ENCODE results near the gene RARRES2. TPM values are rescaled to one million over a fixed set of nuclear protein-coding genes. Genes with fewer than 3 reads are reported as not detected.

Gene RARRES2
- total RNA-seq, 1 donor from 2014 or later: 305 TPM

DNA sequence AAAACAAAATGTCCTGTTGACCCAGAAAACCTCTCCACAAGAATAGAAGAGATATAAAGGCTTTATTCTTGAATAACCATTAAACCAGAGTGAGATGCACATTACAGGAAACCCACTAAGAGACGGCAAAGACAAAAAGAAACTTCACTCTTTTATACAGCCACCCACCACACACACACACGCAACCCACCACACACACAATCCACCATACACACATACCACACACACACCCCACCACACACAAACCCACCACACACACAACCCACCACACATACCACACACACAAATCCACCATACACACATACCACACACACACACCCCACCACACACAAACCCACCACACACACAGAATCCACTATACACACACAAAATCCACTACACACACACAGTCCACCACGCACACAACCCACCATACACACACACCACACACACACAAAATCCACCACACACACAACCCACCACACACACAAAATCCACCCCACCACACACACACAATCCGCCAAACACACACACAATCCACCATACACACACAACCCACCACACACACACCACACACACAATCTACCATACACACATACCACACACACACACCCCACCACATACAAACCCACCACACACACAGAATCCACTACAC is 17.7 kb upstream of the RARRES2 start:
- Histone ChIP-seq H3K36me3 (no peaks in the 10 kb centered on the region), H3K27me3 (no peaks in the 10 kb centered on the region), H3K4me1 (peaks cover 4% of the 10 kb centered on the region), H3K9me3 (no peaks in the 10 kb centered on the region), H3K4me3 (no peak overlapping the region), H3K27ac (no peak overlapping the region)
- intact Hi-C loops (cut with DNase I): no loop called here
- no peak for DNase-seq (ENCODE audit: extremely low spot score in 2 of 2)
- TF ChIP-seq, protein P1, sequence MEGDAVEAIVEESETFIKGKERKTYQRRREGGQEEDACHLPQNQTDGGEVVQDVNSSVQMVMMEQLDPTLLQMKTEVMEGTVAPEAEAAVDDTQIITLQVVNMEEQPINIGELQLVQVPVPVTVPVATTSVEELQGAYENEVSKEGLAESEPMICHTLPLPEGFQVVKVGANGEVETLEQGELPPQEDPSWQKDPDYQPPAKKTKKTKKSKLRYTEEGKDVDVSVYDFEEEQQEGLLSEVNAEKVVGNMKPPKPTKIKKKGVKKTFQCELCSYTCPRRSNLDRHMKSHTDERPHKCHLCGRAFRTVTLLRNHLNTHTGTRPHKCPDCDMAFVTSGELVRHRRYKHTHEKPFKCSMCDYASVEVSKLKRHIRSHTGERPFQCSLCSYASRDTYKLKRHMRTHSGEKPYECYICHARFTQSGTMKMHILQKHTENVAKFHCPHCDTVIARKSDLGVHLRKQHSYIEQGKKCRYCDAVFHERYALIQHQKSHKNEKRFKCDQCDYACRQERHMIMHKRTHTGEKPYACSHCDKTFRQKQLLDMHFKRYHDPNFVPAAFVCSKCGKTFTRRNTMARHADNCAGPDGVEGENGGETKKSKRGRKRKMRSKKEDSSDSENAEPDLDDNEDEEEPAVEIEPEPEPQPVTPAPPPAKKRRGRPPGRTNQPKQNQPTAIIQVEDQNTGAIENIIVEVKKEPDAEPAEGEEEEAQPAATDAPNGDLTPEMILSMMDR (IDR thresholded peaks at IDR 0.05): no peak
- TF ChIP-seq POLR2AphosphoS5 (IDR thresholded peaks at IDR 0.05; ENCODE audit: insufficient read depth in 1 of 2, low read depth in 1 of 2): no peak
- no peak for TF ChIP-seq POLR2A (IDR thresholded peaks at IDR 0.05)

DNA sequence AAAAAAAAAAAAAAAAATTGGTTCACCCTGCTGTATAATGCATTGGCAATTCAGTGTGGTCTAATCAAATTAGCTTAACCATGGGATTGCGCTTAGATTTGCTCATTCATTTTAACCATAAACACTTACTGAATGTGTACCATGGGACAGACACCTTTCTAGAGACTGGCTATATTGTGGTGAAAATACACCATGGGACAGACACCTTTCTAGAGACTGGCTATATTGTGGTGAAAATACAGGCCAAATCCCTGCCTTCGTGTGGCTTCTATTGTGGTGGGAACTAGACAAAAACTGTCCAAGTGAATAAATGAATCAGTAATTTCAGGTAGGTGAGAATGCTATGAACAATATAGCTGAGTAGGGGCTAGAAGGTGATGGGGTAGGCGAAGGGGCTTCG is 17.0 kb upstream of the RARRES2 start:
- Histone ChIP-seq H3K9me3 (no peaks in the 10 kb centered on the region), H3K27ac (no peak overlapping the region), H3K27me3 (no peaks in the 10 kb centered on the region), H3K4me1 (peaks cover 4% of the 10 kb centered on the region), H3K36me3 (no peaks in the 10 kb centered on the region), H3K4me3 (no peak overlapping the region)
- DNase-seq (ENCODE audit: extremely low spot score in 2 of 2): no peak
- TF ChIP-seq, protein P1 (IDR thresholded peaks at IDR 0.05): no peak
- TF ChIP-seq POLR2A (IDR thresholded peaks at IDR 0.05) (no peak), POLR2AphosphoS5 (IDR thresholded peaks at IDR 0.05; ENCODE audit: insufficient read depth in 1 of 2, low read depth in 1 of 2) (no peak)
- intact Hi-C loops (cut with DNase I): no loop called here

DNA sequence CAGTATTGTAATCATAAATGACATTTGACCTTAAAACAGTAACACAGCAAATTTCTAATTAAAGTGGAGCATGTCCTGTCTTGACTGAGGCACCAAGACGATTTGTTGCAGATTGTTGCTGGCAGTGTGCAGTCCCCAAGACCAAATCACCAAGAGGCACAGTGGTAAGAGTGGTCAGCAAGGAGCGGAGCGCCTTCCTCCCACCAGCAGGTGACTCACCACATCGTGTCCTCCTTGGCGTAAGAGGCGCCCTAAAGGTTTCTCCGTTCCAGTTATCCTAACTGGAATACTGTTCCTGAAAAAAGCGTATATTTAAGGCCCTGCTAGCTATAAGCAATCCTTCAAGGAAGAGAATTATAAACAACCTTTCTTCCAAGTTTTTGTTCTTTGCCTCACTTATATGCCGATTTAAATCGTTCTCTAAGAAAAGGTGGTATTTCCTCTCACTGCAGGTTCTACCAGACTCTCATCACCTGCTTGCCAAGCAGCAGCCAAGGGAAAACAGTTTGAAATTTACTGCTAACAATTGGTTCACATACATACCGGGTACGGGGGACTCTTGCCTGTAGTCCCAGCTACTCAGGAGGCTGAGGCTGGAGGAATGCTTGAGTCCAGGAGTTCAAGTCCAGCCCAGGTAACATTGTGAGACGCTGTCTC is 16.5 kb upstream of the RARRES2 start:
- intact Hi-C loops (cut with DNase I): no loop called here
- no peak overlapping the region for H3K27ac ChIP-seq
- H3K4me1 ChIP-seq: peaks cover 4% of the 10 kb centered on the region

DNA sequence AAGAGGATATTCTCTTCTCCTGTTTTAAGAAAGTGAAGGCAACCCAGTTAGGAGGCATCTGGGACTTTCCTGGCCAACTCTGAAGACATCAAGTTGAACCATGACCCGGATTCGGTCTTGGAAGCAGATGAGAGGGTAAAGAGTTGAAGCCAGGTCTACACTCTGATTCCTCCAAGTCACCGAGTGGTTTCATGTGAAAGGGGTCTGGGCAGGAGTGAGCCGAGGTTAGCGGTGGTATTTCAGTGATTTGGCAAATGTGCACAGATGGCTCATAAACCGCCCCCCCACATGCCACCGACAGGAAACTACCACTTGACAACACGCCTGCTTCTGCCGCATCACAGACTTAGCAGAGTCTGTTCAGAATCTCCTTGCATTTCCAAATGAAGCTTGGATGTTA is 15.8 kb upstream of the RARRES2 start:
- no peak overlapping the region for H3K27ac ChIP-seq
- H3K36me3 ChIP-seq: no peaks in the 10 kb centered on the region
- no peaks in the 10 kb centered on the region for H3K9me3 ChIP-seq
- TF ChIP-seq, protein P1 (IDR thresholded peaks at IDR 0.05): no peak
- no peak for TF ChIP-seq POLR2AphosphoS5 (IDR thresholded peaks at IDR 0.05; ENCODE audit: insufficient read depth in 1 of 2, low read depth in 1 of 2)
- no peak for TF ChIP-seq POLR2A (IDR thresholded peaks at IDR 0.05)
- no peak for DNase-seq (ENCODE audit: extremely low spot score in 2 of 2)
- intact Hi-C loops (cut with DNase I): no loop called here
- no peak overlapping the region for H3K4me3 ChIP-seq
- no peaks in the 10 kb centered on the region for H3K27me3 ChIP-seq
- peaks cover 4% of the 10 kb centered on the region for H3K4me1 ChIP-seq

More for the DNA sequence above, 16.5 kb upstream of the RARRES2 start:
- H3K4me3 ChIP-seq: no peak overlapping the region
- H3K36me3 ChIP-seq: no peaks in the 10 kb centered on the region
- no peak for DNase-seq (ENCODE audit: extremely low spot score in 2 of 2)
- TF ChIP-seq, protein P1 (IDR thresholded peaks at IDR 0.05): no peak
- TF ChIP-seq POLR2AphosphoS5 (IDR thresholded peaks at IDR 0.05; ENCODE audit: insufficient read depth in 1 of 2, low read depth in 1 of 2) (no peak), POLR2A (IDR thresholded peaks at IDR 0.05) (no peak)
- no peaks in the 10 kb centered on the region for H3K27me3 ChIP-seq
- H3K9me3 ChIP-seq: no peaks in the 10 kb centered on the region

DNA sequence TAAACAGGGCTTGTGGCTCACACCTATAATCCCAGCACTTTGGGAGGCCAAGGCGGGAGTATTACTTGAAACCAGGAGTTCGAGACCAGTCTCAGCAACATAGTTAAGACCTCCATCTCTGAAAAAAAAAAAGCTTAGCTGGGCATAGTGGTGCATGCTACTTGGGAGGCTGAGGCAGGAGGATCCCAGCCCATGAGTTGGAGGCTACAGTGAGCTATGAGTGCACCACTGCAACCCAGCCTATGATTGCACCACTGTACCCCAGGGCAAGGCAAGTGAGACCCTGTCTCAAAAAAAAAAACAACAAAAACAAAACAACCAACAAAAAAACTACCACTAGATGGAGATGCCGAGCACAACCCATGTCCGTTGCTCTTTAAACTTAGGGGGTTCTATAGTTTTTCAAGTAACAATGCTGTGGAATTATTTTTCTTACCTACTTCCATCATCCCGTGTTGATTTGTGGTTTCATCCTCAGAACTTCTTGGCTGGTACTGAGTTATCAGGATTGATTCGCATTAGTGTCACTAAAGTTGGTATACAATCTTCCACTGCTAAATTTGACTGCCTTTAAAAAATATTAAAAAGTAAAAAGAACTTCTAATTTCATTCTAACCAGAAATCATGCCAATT is 15.0 kb upstream of the RARRES2 start:
- Histone ChIP-seq H3K9me3 (no peaks in the 10 kb centered on the region), H3K36me3 (no peaks in the 10 kb centered on the region), H3K4me3 (no peak overlapping the region), H3K27me3 (no peaks in the 10 kb centered on the region), H3K27ac (no peak overlapping the region), H3K4me1 (peaks cover 4% of the 10 kb centered on the region)
- DNase-seq (ENCODE audit: extremely low spot score in 2 of 2): no peak
- TF ChIP-seq, protein P1 (IDR thresholded peaks at IDR 0.05): peak in 1 of 3 experiments; percentile 48
- TF ChIP-seq POLR2A (IDR thresholded peaks at IDR 0.05) (no peak), POLR2AphosphoS5 (IDR thresholded peaks at IDR 0.05; ENCODE audit: insufficient read depth in 1 of 2, low read depth in 1 of 2) (no peak)
- intact Hi-C loops (cut with DNase I): no loop called here

Measured in vagina (tissue), 2 donors.